ENCODE measurements around the gene PARVA.

DNA sequence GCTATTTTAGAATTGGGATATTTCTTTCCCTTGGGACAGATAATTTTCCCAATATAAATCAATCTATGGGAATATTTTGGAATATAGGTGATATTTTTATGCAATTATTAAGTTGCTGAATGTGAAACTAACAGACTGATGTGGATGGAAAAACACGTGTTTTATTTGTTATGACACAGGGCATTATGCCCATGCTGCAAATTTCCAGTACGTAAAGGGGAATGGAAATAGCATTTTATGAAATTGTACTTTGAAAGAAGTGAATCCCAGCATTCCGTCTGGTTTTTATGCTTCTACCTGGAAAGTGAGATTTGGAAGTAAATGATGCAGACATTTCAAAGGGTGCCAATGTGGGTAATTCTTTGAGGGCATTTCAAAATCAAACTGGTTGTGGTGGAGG lies 142.7 kb downstream of the PARVA start:
- TF ChIP-seq, protein P1, sequence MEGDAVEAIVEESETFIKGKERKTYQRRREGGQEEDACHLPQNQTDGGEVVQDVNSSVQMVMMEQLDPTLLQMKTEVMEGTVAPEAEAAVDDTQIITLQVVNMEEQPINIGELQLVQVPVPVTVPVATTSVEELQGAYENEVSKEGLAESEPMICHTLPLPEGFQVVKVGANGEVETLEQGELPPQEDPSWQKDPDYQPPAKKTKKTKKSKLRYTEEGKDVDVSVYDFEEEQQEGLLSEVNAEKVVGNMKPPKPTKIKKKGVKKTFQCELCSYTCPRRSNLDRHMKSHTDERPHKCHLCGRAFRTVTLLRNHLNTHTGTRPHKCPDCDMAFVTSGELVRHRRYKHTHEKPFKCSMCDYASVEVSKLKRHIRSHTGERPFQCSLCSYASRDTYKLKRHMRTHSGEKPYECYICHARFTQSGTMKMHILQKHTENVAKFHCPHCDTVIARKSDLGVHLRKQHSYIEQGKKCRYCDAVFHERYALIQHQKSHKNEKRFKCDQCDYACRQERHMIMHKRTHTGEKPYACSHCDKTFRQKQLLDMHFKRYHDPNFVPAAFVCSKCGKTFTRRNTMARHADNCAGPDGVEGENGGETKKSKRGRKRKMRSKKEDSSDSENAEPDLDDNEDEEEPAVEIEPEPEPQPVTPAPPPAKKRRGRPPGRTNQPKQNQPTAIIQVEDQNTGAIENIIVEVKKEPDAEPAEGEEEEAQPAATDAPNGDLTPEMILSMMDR (conservative IDR thresholded peaks at IDR 0.05 in 1 of 2, IDR thresholded peaks at IDR 0.05 in 1 of 2; ENCODE audit: low read depth in 1 of 2, low read length in 2 of 2), result no peak
- TF ChIP-seq EZH2 (IDR thresholded peaks at IDR 0.05; ENCODE audit: low read length, missing control alignments), result no peak
